Parathyroid adenoma (tissue), 2 donors: Measurements from ENCODE around the gene DUSP3.

Experiments used
- H2AFZ ChIP-seq: fragments of 300-600 bp; sonication (generic); one replicate; pipeline ENCODE4 v1.7.0; 2017; ENCODE audit warnings: antibody characterized with exemption, mild to moderate bottlenecking
- H3K27ac ChIP-seq: fragments of 300-600 bp; sonication (generic); one replicate; pipeline ENCODE4 v1.7.0; 2017
- H3K27me3 ChIP-seq: fragments of 300-600 bp; sonication (generic); one replicate; pipeline ENCODE4 v1.7.0; 2017; ENCODE audit warnings: low read length; ENCODE audit not compliant: control insufficient read depth, insufficient read depth
- H3K36me3 ChIP-seq: fragments of 300-600 bp; sonication (generic); one replicate; pipeline ENCODE4 v1.7.0; 2017; ENCODE audit warnings: low read length; ENCODE audit not compliant: control insufficient read depth, insufficient read depth
- H3K4me1 ChIP-seq: fragments of 300-600 bp; sonication (generic); one replicate; pipeline ENCODE4 v1.7.0; 2017; ENCODE audit warnings: control low read depth
- H3K4me2 ChIP-seq: fragments of 300-600 bp; sonication (generic); one replicate; pipeline ENCODE4 v1.7.0; 2017; ENCODE audit warnings: low read length
- H3K4me3 ChIP-seq: fragments of 300-600 bp; sonication (generic); one replicate; pipeline ENCODE4 v1.7.0; 2017; ENCODE audit warnings: low read depth, low read length
- H3K79me2 ChIP-seq: fragments of 300-600 bp; sonication (generic); one replicate; pipeline ENCODE4 v1.7.0; 2017; ENCODE audit warnings: control low read depth
- H3K9ac ChIP-seq: fragments of 300-600 bp; sonication (generic); one replicate; pipeline ENCODE4 v1.7.0; 2017; ENCODE audit warnings: mild to moderate bottlenecking
- H3K9me3 ChIP-seq: fragments of 300-600 bp; sonication (generic); one replicate; pipeline ENCODE4 v1.7.0; 2017; ENCODE audit warnings: low read length; ENCODE audit not compliant: control insufficient read depth
- CTCF ChIP-seq: fragments of 300-600 bp; sonication (generic); IDR thresholded peaks from one replicate; pipeline ENCODE4 v1.7.0; 2017; ENCODE audit warnings: antibody characterized with exemption, mild to moderate bottlenecking
- donor health status: primary hyperparathyroidism.

Gene DUSP3

GRCh38 chr17:43755389-43755875 lies 23.3 kb downstream of the DUSP3 start:
- Histone ChIP-seq H3K9ac (no peak overlapping the region), H3K4me1 (no peaks in the 10 kb centered on the region), H3K4me2 (peak overlapping the region; percentile 71), H2AFZ (peak overlapping the region; percentile 66), H3K27ac (no peak overlapping the region), H3K9me3 (no peaks in the 10 kb centered on the region), H3K27me3 (no peaks in the 10 kb centered on the region), H3K4me3 (peak overlapping the region; percentile 2), H3K79me2 (no peaks in the 10 kb centered on the region), H3K36me3 (no peaks in the 10 kb centered on the region)
- TF ChIP-seq CTCF: no peak

- Histone ChIP-seq H3K27me3 (no peaks in the 10 kb centered on the region), H3K79me2 (no peaks in the 10 kb centered on the region), H2AFZ (peak overlapping the region; percentile 66), H3K9ac (no peak overlapping the region), H3K27ac (no peak overlapping the region), H3K4me2 (peak overlapping the region; percentile 71), H3K36me3 (no peaks in the 10 kb centered on the region), H3K9me3 (no peaks in the 10 kb centered on the region), H3K4me3 (peak overlapping the region; percentile 2), H3K4me1 (no peaks in the 10 kb centered on the region)
- TF ChIP-seq CTCF: no peak
Observed at GRCh38 chr17:43754947-43755346, 23.8 kb downstream of the DUSP3 start.

GRCh38 chr17:43753493-43754129 lies 25.2 kb downstream of the DUSP3 start:
- Histone ChIP-seq H3K4me2 (no peak overlapping the region), H3K9me3 (no peaks in the 10 kb centered on the region), H3K27me3 (no peaks in the 10 kb centered on the region), H3K9ac (no peak overlapping the region), H3K4me1 (no peaks in the 10 kb centered on the region), H3K79me2 (no peaks in the 10 kb centered on the region), H3K4me3 (no peak overlapping the region), H2AFZ (no peak overlapping the region), H3K36me3 (no peaks in the 10 kb centered on the region), H3K27ac (no peak overlapping the region)
- no peak for TF ChIP-seq CTCF

- H3K9ac ChIP-seq: no peak overlapping the region
- no peaks in the 10 kb centered on the region for H3K36me3 ChIP-seq
- no peaks in the 10 kb centered on the region for H3K4me1 ChIP-seq
- H3K4me3 ChIP-seq: no peak overlapping the region
- H3K9me3 ChIP-seq: no peaks in the 10 kb centered on the region
- no peak overlapping the region for H3K4me2 ChIP-seq
- H3K27ac ChIP-seq: no peak overlapping the region
- no peaks in the 10 kb centered on the region for H3K79me2 ChIP-seq
- H3K27me3 ChIP-seq: no peaks in the 10 kb centered on the region
- no peak for TF ChIP-seq CTCF
- no peak overlapping the region for H2AFZ ChIP-seq
Observed at GRCh38 chr17:43750153-43750552, 28.6 kb downstream of the DUSP3 start.

- no peaks in the 10 kb centered on the region for H3K79me2 ChIP-seq
- H3K4me1 ChIP-seq: no peaks in the 10 kb centered on the region
- H3K27me3 ChIP-seq: no peaks in the 10 kb centered on the region
- H2AFZ ChIP-seq: no peak overlapping the region
- H3K9me3 ChIP-seq: no peaks in the 10 kb centered on the region
- no peak for TF ChIP-seq CTCF
- no peaks in the 10 kb centered on the region for H3K36me3 ChIP-seq
- H3K4me3 ChIP-seq: no peak overlapping the region
- H3K9ac ChIP-seq: no peak overlapping the region
- no peak overlapping the region for H3K27ac ChIP-seq
- no peak overlapping the region for H3K4me2 ChIP-seq
Observed at GRCh38 chr17:43745541-43745940, 33.2 kb downstream of the DUSP3 start.
